ENCODE data around the gene MMP1.

Gene MMP1

GRCh38 chr11:102829316-102830000 lies 31.5 kb upstream of the MMP1 start:
- H3K4me3 ChIP-seq (ENCODE audit: low read length): no peak overlapping the region
- TF ChIP-seq, protein P1, sequence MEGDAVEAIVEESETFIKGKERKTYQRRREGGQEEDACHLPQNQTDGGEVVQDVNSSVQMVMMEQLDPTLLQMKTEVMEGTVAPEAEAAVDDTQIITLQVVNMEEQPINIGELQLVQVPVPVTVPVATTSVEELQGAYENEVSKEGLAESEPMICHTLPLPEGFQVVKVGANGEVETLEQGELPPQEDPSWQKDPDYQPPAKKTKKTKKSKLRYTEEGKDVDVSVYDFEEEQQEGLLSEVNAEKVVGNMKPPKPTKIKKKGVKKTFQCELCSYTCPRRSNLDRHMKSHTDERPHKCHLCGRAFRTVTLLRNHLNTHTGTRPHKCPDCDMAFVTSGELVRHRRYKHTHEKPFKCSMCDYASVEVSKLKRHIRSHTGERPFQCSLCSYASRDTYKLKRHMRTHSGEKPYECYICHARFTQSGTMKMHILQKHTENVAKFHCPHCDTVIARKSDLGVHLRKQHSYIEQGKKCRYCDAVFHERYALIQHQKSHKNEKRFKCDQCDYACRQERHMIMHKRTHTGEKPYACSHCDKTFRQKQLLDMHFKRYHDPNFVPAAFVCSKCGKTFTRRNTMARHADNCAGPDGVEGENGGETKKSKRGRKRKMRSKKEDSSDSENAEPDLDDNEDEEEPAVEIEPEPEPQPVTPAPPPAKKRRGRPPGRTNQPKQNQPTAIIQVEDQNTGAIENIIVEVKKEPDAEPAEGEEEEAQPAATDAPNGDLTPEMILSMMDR (conservative IDR thresholded peaks at IDR 0.05; ENCODE audit: low read length): no peak
- no peak for DNase-seq (ENCODE audit: low read depth)

DNA sequence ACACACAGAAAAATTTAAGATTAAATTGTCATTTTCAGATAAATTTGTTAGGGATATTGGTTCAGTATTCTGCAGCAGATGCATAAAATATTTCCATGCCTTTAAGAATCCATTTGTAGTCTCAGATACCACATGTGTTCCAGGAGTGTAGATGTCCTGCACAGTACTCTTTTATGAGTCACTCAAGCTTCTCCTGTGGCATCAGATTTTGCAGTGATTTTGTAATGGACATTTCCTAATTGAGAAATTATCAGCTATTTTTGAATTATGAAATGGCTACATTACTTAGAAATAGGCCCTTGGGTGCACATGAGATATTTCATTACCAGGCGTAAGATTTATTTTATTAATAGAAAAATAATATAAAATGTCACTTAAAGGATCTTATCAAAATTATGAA lies 26.6 kb upstream of the MMP1 start:
- TF ChIP-seq, protein P1 (conservative IDR thresholded peaks at IDR 0.05; ENCODE audit: low read length): no peak
- peak; percentile 54 for DNase-seq (ENCODE audit: low read depth)
- H3K4me3 ChIP-seq (ENCODE audit: low read length): no peak overlapping the region

- no peak overlapping the region for H3K4me3 ChIP-seq (ENCODE audit: low read length)
- TF ChIP-seq, protein P1 (conservative IDR thresholded peaks at IDR 0.05; ENCODE audit: low read length): no peak
- DNase-seq (ENCODE audit: low read depth): no peak
Observed at GRCh38 chr11:102819491-102819890, 21.5 kb upstream of the MMP1 start.

DNA sequence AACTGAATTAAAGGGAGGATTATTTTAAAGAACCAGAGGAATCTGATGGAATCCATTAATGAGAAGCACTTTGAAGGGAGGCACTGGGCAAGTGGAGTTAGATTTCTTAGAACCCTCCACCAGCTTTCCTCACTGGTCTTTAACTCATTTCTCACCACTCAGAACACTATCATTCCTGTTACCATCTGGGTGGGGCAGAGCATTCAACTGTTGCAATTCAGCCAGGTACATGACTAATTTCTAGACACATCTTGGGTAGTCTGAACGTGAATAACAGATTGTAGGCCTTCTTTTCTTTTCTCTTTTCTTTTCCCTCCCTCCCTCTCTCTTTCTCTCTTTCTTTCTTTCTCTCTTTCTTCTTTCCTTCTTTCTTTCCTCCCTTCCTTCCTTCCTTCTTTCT lies 15.5 kb upstream of the MMP1 start:
- TF ChIP-seq, protein P1 (conservative IDR thresholded peaks at IDR 0.05; ENCODE audit: low read length): no peak
- H3K4me3 ChIP-seq (ENCODE audit: low read length): no peak overlapping the region
- DNase-seq (ENCODE audit: low read depth): no peak

GRCh38 chr11:102812188-102812587 lies 14.2 kb upstream of the MMP1 start:
- H3K4me3 ChIP-seq (ENCODE audit: low read length): no peak overlapping the region
- TF ChIP-seq, protein P1 (conservative IDR thresholded peaks at IDR 0.05; ENCODE audit: low read length): no peak
- DNase-seq (ENCODE audit: low read depth): no peak

DNA sequence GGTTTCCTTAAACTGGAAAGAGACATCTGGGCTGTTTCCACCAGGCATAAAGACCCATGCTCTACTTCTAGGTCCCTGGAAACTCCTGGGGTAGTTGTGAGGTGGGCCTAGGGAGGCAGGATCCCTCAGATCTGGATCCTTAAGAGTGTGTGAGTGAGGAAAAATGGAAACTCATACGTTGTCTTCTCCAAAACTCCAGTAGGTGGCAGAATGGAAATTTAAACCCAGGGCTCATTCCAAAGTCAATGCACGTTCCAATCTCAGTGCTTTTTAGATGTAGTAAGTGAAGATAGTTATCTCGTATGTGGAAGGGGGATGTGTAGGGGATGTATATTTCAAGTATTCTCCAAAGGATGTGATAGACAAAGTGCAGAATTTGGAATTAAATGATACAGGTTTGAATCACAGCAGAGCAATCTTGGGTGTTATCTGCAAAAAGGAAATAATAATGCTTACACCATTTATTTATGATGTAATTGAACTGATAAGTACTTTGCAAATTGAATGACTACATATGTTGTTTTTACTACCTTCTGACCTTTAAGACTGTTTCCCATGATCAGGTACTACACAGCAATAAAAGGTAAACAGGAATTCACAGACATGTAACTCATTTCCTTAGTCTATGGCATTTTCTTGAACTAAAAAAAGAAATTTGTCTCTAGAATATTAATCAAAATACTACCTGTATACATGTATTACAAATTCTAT lies 13.1 kb upstream of the MMP1 start:
- DNase-seq (ENCODE audit: low read depth): peak; percentile 46
- no peak overlapping the region for H3K4me3 ChIP-seq (ENCODE audit: low read length)
- TF ChIP-seq, protein P1 (conservative IDR thresholded peaks at IDR 0.05; ENCODE audit: low read length): peak; percentile 73

GRCh38 chr11:102809971-102810370 lies 12.0 kb upstream of the MMP1 start:
- DNase-seq (ENCODE audit: low read depth): no peak
- TF ChIP-seq, protein P1 (conservative IDR thresholded peaks at IDR 0.05; ENCODE audit: low read length): no peak

More at GRCh38 chr11:102809971-102810370, 12.0 kb upstream of the MMP1 start:
- no peak overlapping the region for H3K4me3 ChIP-seq (ENCODE audit: low read length)
